GM19240 (cell line): Measurements from ENCODE around the gene S100A5.
"Not testable (repeated sequence)": the region's sequence is repeated elsewhere in the genome, so short reads cannot be mapped to it uniquely, and the experiment has no call there.

Experiments used
- DNase-seq: peaks from one replicate; pipeline ENCODE4 v3.0.0; 2011; ENCODE audit warnings: low spot score; ENCODE audit not compliant: insufficient read length

Gene S100A5

DNA sequence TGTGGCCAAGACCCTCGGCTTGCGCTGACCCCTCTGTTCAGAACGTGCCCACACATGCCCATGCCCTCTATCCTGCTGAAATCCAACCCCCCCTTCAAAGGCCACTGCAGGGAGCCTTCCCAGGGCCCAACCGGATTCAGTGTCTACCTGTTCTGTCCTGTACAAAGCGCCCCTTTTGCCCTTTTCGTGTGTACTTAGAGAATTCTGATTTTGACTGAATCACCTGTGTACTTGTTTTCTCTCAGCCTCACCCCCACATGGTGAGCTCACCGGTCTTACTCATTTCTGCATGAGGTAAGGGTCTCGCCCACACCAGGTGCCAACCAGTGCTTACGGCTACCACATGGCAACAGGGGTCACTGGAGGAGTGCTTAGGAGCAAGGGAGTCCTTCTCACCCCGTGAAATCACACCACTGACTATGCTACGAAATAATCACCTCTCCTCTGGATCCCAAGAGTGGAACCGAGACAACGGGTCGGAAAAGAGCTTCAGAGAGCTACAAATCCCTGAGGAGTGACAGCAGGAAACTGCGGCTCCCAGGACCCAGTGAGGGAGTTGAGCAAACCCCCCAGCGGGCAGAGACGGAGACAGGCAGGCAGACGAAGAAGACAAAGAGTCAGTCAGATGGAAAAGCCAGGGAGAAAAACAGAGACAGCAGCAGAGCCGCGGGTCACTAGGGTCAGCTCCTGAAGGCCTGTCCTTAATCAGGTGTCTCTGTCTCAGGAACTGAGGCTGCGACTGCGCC is 27.1 kb upstream of the S100A5 start:
- DNase-seq = no peak

GRCh38 chr1:153566414-153567371 is 26.0 kb upstream of the S100A5 start:
- DNase-seq = no peak

DNA sequence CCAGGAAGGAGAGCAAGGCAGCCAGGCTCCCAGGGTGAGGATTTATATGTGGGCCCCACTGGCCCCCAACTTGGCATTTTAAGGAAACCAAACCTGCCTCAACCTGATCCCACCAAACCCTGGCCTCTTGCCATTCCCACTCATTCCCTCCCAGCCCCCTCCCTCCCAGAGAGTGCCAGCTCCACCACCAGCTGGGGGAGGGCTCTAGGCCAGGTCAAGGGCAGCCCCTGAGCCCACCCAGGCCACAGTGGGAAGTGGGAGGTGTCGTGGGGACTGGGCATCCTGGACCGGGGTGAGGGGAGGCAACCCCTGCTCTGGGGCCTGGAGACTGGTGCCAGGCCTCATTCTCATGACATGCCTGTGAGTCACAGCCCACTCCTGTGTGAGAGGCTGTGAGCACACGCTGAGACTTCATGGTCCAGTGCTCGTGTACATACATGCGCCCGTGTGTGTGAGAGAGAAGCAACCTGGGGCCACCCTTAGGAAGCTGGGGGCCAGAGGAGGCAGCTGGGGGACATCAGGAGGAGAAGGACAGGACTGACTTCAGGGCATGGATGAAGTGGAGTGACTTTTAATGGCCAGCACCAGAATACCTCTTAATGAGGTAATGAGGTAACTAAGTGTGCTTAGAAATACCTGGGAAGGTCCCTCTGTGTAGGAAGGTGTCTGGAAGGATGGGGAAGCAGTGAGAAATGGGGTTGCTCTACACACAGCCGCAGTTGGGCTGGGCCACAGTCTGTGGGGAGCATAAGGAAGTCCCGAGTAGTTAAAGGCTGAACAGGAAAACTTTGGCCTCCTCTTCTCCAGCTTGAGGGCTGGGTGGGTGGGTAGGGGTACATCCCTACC is 25.0 kb upstream of the S100A5 start, which contains the start of gene S100A2:
S100A2 (minus strand) TSS at position 316 of the 846 bp plus-strand sequence. CDS start 1,967 bp downstream, outside the sequence.
- DNase-seq = no peak

- no peak for DNase-seq
These were observed 23.3 kb upstream of the S100A5 start for GRCh38 chr1:153563991-153564390.

DNA sequence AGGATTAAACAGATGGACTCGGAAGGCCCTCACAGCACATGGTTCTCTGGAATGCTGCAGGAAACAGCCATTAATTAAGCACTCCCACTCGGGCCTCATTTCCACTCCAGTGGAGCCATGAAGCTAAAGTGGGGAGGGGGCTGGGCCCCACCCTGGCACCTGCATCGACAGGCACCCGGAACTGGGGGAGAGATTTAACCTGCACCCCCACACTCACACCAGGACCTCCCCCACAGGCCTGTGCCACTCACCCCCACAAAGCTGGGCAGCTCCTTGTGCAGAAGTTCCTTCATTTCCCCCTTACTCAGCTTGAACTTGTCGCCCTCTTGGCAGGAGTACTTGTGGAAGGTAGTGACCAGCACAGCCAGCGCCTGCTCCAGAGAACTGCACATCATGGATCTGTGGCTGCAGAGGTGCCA is 22.8 kb upstream of the S100A5 start:
- no peak for DNase-seq

- not testable (repeated sequence) for DNase-seq
These were observed 21.3 kb upstream of the S100A5 start for GRCh38 chr1:153562021-153562420.

DNA sequence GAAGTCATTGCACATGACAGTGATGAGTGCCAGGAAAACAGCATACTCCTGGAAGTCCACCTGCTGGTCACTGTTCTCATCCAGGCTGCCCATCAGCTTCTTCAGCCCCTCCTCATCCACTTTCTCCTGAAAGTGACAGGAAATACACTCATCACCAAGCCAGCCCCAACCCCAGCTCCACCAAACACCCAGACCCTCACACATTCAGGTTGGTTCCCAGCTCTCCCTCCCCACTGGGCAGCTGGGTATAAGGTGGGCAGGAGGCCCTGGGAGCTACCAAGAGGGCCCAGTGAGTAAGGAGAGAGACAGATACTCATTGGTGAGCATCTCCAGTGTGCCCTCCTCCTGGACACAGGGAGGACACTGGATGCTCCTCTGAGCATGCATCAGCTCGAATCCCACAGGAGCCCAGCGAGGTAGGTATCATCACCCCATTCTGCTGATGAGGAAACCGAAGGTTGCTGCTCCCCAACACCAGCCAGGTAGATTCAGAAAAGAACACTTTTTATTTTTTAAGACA is 20.8 kb upstream of the S100A5 start:
- DNase-seq = no peak

DNA sequence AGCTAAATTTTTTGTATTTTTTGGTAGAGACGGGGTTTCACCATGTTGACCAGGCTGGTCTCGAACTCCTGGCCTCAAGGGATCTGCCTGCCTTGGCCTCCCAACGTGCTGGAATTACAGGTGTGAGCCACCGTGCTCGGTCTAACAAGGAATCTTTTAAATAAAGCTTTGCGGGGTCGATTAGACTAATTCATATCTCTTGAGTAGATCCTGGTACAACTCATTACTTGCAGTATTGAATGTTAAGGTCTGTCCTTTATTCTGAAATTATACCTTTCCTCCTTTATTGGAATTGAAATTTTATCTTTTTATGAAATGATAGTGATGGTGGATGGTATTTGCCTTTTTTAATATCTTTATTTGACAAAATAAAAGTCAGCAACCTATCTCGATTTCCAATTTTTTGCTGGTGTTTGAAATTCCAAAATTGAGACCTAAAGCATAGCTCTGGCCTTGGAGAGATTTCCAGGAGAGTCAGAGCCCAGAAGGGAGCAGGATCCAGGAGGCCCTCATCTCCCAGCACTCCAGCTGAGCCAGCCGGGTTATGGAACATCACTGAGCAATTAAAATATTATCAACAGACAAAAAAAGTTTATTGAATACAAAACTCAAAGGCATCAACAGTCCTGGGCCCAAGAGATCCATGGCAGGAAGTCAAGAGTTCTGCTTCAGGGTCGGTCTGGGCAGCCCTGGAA is 20.2 kb upstream of the S100A5 start:
- DNase-seq = no peak

DNA sequence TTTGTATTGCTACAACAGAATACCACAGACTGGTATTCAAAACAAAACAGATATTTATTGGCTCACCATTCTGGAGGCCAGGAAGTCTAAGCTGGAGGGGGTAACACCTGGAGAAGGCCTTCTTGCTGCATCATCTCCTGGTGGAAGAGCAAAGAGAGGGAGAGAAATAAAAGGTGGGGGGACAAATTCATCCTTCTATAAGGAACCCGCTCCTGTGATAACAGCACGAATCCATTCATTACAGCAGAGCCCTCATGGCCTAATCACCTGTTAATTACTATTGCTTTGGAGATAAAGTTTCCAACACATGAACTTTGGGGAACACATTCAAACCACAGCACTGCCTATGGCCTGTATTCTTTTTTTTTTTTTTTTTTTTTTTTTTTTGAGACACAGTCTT is 19.5 kb upstream of the S100A5 start:
- no peak for DNase-seq

GRCh38 chr1:153557877-153558276 is 17.1 kb upstream of the S100A5 start:
- no peak for DNase-seq

- DNase-seq = no peak
These were observed 15.6 kb upstream of the S100A5 start for GRCh38 chr1:153556348-153556747.

- DNase-seq = no peak
These were observed 13.3 kb upstream of the S100A5 start for GRCh38 chr1:153553830-153554541.

DNA sequence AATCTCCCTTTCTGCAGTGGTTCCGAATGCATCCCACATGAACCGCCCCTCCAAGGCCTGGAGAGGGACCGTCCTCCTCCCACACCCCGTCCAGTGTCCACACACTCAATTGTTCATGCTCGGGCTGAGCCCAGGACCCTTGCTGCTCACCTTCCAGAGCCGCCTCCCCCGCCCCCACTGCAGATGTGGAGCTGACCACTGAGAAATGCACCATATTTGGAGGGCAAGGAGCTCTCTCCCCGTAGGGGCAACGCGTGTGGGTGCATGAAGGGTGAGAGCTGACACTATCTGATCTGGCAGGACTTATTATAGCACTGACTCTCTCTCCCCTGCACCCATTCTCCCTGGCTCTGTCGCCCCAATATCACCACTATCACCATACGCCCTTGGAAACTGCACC is 12.4 kb upstream of the S100A5 start:
- no peak for DNase-seq

GRCh38 chr1:153552335-153552734 is 11.6 kb upstream of the S100A5 start:
- DNase-seq = no peak

DNA sequence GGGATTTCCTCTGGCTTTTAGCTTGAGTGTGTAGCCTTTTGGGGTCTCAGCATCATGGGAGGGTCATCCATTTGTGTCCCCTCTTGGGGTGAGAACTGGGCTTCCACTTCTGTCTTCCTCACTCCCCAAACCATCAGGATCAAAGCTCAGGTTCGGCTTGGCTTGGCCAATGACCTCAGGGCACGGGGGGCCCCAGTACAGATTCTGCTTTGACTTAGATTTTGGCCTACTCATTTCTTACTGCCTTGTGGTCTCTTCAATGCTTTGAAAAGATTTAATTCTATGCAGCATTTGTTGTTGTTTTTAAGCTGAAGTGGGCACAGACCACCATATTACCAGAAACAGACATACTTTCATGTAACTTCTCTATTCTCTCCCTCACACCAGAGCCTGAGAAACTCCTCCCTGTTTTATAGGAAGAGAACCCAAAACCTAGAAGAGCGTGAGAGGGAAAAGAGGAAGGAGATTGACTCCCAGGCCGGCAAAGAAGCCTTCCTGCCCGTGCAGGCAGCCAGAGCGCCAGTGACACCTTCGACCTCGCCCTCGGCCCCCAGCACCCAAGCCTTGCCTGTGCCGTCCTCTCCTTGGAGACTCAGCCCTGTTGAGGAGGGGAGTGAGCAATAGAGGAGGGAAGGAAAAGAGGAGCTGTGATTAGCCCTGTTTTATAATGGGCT is 10.2 kb upstream of the S100A5 start:
- no peak for DNase-seq

GRCh38 chr1:153550398-153550758 is 9.6 kb upstream of the S100A5 start:
- no peak for DNase-seq

DNA sequence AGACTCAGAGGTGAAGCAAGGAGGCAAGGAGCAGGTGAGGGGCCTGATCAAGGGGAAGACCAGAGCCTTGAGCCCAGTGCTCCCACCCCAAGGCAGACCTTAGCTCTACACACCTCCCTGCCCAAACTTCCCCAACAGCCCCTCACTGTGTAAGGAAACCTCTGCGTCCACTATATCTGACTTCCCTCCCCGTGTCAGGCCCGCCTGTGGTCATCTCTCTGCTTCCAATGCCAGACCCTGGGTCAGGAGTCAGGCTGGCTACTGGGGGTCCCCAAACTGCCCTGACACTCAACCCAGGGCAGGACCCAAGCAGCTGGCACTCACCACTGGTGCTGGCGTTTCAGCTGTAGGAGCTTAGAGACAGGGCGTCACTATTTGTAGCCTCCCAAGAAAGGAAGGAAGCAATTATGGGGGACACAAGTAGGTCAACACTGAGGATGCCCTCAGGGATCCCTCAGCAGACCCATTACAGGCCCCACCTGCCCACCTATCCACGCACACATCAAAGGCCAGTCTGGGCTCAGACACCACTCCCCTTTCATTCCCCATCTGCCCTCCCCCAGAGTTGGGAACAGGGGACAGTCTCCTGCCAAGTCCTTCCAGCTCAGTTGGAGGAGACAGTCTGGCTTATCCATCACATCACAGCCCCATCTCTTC is 9.1 kb upstream of the S100A5 start:
- DNase-seq = no peak

DNA sequence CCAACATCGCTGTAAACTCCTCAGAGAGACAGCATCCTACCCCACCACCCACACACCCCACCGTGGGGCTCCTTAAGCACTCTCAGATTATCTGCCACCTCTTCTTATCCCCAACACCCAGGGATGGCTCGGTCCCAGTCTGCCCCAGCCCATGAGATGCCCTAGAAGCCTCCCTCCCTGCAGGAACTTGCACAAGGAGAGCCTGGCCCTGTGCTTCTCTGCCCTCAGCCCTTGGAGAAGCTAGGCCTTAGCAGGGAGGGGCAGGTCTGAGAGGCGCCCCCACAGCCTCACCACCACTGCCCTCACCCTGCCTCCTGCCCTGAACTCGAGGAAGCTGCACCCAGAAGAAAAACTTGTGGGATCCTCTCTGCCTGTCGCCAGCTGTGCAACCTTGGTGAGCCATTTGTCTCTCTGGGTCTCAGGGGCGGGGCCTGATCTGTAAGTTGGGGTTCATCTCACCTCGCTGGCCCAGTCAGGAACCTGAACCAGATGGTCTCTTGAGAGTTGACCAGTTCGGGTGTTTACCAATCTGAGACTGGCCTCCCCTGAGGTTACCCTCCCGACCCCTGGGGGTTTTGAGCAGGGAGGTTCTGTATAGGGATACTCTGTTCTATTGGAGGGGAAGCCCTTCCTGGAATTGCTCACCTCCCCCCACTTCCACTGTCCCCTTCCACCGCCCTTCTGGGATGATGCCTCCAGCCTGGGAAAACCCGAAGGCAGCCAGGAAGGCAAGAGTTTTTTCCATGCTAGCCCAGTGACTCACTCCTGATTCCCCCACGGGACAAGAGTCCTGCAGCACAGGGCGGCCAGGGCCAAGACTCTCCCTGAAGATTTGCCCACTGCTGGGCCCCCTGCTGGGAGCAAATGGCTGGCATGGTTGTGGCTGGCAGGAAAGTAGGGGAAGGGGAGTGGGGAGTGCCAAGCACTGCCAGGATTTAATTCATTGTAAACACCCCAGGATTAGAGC is 8.3 kb upstream of the S100A5 start, which contains the start of gene S100A3:
S100A3 (minus strand) TSS at position 537 of the 967 bp plus-strand sequence. CDS start 773 bp downstream, outside the sequence.
- no peak for DNase-seq
